NCI-H526 treated with DMSO at 0.1 percent for 48 hours (cell line): ENCODE measurements around the gene TMEM144.
"Not testable (repeated sequence)": the region's sequence is repeated elsewhere in the genome, so short reads cannot be mapped to it uniquely, and the experiment has no call there.

ENCODE experiments used
- DNase-seq: peaks from one replicate; lab custom pipeline; 2025; lab: John Stamatoyannopoulos, UW

The TMEM144 gene

GRCh38 chr4:158238575-158238974, 28.3 kb downstream of the TMEM144 start:
- DNase-seq = no peak

- no peak for DNase-seq
Measured at GRCh38 chr4:158239196-158239595, 28.9 kb downstream of the TMEM144 start.

DNA sequence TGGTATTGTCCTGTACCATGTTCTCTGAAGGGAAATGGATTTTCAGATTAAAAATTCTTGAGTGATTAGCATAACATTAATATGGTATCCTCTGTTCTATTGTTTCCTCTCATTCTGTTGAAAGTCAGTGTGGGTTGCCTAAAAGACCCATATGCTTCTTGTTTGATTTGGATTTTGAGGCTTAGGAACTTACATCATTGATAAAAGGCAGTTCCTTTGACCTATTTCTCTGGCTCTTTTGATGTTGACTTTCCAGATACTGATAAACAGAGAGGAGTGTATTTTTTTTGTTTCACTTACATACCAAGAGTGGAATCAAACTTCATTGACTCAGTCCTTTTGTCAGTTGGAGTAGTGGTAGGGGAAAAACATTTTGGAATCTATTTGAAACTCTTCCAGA, 32.8 kb downstream of the TMEM144 start:
- no peak for DNase-seq

GRCh38 chr4:158250321-158250720, 40.0 kb downstream of the TMEM144 start:
- DNase-seq = no peak

GRCh38 chr4:158253350-158253980, 43.2 kb downstream of the TMEM144 start:
- DNase-seq = peak; percentile 34

GRCh38 chr4:158254292-158254691, 44.0 kb downstream of the TMEM144 start:
- DNase-seq = no peak

DNA sequence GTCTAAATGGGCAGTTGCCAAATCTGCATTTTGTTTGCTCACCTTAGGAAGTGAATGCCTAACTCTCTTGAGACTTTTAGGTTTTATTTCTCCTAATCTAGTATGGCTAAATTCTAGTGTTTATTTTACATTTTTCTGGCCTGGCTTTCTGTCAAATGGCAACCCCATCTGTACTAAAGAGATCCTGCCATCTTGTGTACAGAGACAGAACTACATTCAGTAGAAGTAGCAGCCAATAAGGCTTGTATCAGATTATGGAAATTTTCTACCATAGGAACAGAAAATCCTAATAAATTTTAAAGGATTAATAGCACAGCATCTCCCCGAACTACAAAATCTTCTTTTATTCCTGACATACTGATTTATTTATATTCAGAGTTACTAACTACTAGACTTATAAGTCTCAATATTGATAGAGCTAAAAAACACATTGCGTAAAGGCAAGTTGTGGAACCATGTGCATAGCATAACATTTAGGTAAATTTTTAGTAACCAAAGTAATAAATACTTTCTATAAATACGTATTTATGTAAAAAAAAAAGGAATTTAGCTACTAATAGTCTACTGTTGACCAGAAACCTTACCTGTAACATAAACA, 45.5 kb downstream of the TMEM144 start:
- peak; percentile 31 for DNase-seq

GRCh38 chr4:158259955-158260575, 49.8 kb downstream of the TMEM144 start:
- DNase-seq = peak; percentile 12

GRCh38 chr4:158261480-158261879, 51.2 kb downstream of the TMEM144 start:
- DNase-seq = no peak

DNA sequence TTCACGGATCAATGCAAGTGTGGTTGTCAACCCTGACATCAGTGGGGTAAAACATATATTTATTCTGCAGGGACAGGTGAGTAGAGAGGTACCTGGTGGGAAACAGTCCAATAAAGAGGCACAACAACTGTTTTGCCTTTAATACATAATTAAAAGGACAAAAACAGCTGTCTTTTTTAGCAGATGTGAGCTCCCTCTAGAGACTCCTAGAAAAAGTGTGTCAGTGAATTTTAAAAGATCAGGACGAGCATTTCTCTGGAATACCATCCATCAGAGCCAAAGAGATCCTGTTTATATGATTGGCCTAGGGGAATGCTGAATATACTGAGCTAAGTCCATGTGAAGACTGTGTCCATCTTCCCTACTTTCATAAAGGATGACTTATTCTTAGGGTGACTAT, 58.3 kb downstream of the TMEM144 start:
- DNase-seq = no peak

- DNase-seq = no peak
Measured at GRCh38 chr4:158274636-158275035, 64.3 kb downstream of the TMEM144 start.

GRCh38 chr4:158277558-158277957, 67.3 kb downstream of the TMEM144 start:
- no peak for DNase-seq

GRCh38 chr4:158279052-158279451, 68.8 kb downstream of the TMEM144 start:
- DNase-seq = not testable (repeated sequence)

DNA sequence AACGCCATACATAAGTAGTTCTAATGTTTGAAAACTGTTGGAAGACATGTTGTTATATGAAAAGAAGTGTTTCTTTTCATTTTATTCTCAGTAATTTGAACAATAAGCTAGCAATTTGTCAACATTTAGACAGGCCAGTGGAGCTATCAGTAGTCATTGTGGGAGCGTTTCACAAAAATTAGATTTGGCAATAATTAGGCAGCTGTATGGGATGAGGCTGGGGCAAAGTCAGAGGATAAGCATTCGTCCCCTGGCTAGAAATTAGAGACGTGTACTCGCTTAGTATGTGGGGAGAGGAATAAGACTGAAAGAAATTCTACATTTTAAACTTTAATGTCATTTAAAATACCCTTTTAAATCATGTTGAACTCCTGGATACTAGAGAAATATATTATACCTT, 70.6 kb downstream of the TMEM144 start:
- no peak for DNase-seq

GRCh38 chr4:158282252-158282651, 72.0 kb downstream of the TMEM144 start:
- DNase-seq = no peak

DNA sequence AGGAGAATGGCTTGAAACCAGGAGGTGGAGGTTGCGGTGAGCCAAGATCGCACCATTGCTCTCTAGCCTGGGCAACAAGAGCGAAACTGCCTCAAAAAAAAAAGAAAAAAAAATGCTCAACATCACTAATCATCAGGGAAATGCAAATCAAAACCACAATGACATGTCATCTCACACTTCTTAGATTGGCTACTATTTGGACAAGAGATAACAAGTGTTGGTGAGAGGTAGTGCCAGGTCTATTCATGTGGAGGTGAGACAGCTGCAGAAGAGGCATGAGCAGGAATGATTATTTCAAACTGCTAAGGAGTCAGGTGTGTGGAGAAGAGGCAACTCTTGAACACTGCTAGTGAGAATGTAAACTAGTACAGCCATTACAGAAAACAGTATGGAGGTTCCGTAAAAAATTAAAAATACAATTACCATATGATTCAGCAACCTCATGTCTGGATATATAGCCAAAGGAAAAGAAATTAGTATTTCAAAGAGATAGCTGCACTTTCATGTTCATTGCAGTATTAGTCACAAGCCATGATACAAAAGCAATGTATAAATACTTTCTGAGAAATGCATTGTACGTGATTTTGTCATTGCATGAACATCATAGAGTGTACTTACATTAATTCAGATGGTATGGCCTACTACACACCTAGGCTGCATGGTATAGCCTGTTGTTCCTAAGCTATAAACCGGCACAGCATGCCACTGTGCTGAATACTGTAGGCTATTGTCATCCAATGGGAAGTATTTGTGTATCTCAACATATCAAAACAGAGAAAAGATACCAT, 75.3 kb downstream of the TMEM144 start:
- no peak for DNase-seq

DNA sequence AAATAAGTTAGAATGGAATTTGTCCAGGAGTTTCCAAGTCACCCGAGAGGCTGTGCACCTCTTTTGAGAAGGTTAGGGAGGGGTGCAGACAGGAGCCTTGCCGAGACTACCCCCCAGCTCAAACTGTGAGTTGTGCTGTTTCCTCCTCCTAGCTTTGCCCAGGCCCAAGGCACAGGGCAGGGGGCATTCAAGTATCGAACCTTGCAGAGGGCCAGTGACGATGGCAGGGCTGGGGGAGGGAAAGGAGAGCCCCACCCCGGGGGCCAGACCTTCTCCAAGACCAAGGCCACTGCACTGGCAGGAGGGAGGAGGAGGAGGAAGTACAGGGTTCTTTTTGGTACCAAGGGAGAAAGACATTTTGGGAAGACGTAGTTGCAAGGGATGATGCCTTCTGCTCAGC, 80.6 kb downstream of the TMEM144 start:
- no peak for DNase-seq

DNA sequence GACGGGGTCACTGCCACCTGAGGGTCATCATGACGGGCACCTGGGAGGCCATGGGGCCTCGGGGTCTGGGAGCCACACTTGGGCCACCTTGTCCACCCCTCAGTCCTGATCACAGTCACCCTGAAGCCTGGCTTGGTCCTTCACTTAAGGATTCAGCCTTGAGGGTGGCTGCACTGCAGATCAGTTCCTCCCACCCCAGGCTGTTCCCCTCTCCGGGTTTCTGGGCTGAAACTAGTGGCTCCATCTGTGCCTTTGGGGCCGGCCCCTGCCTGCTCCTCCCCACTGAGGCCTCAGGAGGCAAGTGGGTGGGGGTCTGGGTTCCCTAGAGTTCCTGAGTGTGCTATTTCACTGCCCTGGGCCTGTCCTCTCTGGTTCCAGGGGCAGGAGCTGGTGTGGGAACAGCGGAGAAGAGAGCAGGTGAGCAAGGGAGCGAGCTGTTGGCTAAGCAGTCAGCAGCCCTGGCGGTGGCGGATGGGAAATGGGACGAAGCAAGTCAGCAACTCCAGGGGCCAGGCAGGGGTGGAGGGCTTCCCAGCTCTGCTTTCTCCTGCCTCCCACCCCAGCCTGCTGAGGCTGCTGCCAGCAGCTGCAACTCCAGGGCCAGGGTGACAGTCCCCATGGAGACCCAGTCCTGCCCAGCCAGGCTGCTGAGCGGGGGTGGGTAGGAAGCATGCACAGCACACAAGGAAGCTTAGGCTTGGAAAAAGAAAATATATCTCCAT, 81.2 kb downstream of the TMEM144 start:
- DNase-seq = no peak

GRCh38 chr4:158292156-158292555, 81.9 kb downstream of the TMEM144 start:
- DNase-seq = no peak

DNA sequence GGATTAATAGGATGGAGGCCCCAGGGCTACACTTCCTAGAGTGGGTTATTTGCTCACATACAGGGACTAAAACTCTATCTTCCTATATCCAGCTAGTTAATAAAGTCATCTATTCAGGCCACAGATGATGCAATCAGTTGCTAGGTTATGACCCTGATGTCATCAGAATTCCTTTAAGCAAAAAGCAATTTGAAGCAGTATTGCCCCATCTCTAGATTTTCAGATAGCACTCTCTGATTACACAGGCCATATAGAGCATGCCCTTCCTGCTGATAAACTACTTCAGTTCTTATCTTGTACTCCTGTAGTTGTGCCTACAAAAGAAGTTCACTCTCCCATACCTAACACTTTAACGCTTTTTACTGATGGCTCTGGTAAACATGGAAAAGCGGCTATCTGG, 84.8 kb downstream of the TMEM144 start:
- no peak for DNase-seq

DNA sequence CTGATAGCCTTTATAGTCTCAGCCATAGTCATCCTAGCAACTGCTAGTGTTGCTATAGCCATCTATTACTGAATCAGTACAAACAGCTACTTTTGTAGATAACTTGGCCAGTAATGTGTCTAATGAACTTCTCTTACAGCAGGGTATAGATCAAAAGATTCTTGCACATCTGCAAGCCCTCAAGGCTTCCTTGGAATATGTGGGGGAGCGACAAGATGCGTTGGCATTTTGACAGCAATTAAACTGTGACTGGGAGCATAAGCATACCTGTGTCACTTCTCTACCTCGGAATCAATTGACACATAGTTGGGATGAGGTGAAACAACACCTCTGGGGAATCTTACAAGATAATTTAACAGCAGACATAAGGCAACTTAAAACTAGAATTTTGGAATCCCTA, 87.6 kb downstream of the TMEM144 start:
- DNase-seq = no peak

- DNase-seq = no peak
Measured at GRCh38 chr4:158299459-158300007, 89.2 kb downstream of the TMEM144 start.
